GM19397 (cell line): ENCODE data around the gene SPDYE6.
"Not testable (repeated sequence)": the region's sequence is repeated elsewhere in the genome, so short reads cannot be mapped to it uniquely, and the experiment has no call there.

Experiments used
- ATAC-seq: cut with Tn5 transposase; IDR thresholded peaks from one replicate; pipeline ENCODE4 v1.9.1; 2021; ENCODE audit warnings: mild to moderate bottlenecking, moderate library complexity; ENCODE audit not compliant: unreplicated experiment

The SPDYE6 gene

GRCh38 chr7:102356344-102356743, at the start of gene SPDYE6:
Gene SPDYE6 (minus strand): TSS chr7:102356444. CDS start chr7:102356023, 421 bp downstream.
- ATAC-seq = not testable (repeated sequence)

- not testable (repeated sequence) for ATAC-seq
These were observed 48.6 kb upstream of the SPDYE6 start for GRCh38 chr7:102404862-102405188.

GRCh38 chr7:102404005-102404861, 48.0 kb upstream of the SPDYE6 start:
- peak; percentile 62 for ATAC-seq

GRCh38 chr7:102403563-102403962, 47.3 kb upstream of the SPDYE6 start:
- ATAC-seq = no peak

- ATAC-seq = no peak
These were observed 44.1 kb upstream of the SPDYE6 start for GRCh38 chr7:102400360-102400759.

- no peak for ATAC-seq
These were observed 42.3 kb upstream of the SPDYE6 start for GRCh38 chr7:102398543-102398942.

- ATAC-seq = no peak
These were observed 40.4 kb upstream of the SPDYE6 start for GRCh38 chr7:102396710-102397019.

- ATAC-seq = peak; percentile 97
These were observed 39.8 kb upstream of the SPDYE6 start, which contains the start of gene PRKRIP1 for GRCh38 chr7:102395873-102396709. Gene PRKRIP1 (plus strand): TSS chr7:102396363. CDS start chr7:102396412, 49 bp downstream.

GRCh38 chr7:102395592-102395872, 39.3 kb upstream of the SPDYE6 start:
- ATAC-seq = no peak

GRCh38 chr7:102393467-102393866, 37.2 kb upstream of the SPDYE6 start:
- no peak for ATAC-seq

GRCh38 chr7:102392330-102392729, 36.1 kb upstream of the SPDYE6 start:
- no peak for ATAC-seq

- peak; percentile 54 for ATAC-seq
These were observed 34.6 kb upstream of the SPDYE6 start for GRCh38 chr7:102390697-102391484.

- ATAC-seq = no peak
These were observed 33.6 kb upstream of the SPDYE6 start for GRCh38 chr7:102389810-102390209.

- ATAC-seq = no peak
These were observed 30.8 kb upstream of the SPDYE6 start for GRCh38 chr7:102387064-102387463.

GRCh38 chr7:102381696-102382425, 25.6 kb upstream of the SPDYE6 start:
- not testable (repeated sequence) for ATAC-seq

GRCh38 chr7:102380837-102381236, 24.6 kb upstream of the SPDYE6 start:
- not testable (repeated sequence) for ATAC-seq

GRCh38 chr7:102376964-102377466, 20.8 kb upstream of the SPDYE6 start:
- ATAC-seq = no peak

GRCh38 chr7:102372796-102373195, 16.6 kb upstream of the SPDYE6 start:
- ATAC-seq = not testable (repeated sequence)

- ATAC-seq = not testable (repeated sequence)
These were observed 13.8 kb upstream of the SPDYE6 start for GRCh38 chr7:102370038-102370437.

GRCh38 chr7:102365390-102365789, 9.1 kb upstream of the SPDYE6 start:
- not testable (repeated sequence) for ATAC-seq
